Measurements from ENCODE around the gene RETN.

The RETN gene

GRCh38 chr19:7705387-7706187 is 36.7 kb downstream of the RETN start:
- DNase-seq (ENCODE audit: low read depth, low spot score) = peak; percentile 43

GRCh38 chr19:7706188-7706954 is 37.5 kb downstream of the RETN start:
- no peak for DNase-seq (ENCODE audit: low read depth, low spot score)

DNA sequence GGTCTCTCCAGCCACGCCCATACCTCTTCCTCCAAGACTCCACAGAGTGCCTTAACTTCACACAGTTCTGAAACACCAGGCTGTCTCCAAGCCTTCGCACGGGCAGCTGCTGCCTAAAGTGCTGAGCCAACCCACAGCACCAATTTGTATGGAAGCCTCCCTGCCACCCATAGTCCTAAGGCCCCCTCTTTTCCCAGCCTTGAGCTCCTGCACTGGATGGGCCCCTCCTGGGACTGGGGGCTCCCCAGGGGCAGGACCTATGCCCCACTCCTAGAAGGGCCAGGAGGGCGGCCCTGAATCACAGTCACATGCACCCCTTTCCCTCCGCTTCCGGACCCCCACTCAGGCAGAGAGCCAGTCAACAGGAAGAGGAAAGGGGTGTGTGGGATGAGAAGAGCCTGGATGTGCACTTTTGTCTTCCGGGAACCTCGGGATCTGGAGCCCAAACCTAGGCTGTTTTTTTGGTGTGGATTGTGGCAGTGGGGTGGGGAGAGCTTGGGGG is 38.2 kb downstream of the RETN start:
- DNase-seq (ENCODE audit: low read depth, low spot score) = no peak

DNA sequence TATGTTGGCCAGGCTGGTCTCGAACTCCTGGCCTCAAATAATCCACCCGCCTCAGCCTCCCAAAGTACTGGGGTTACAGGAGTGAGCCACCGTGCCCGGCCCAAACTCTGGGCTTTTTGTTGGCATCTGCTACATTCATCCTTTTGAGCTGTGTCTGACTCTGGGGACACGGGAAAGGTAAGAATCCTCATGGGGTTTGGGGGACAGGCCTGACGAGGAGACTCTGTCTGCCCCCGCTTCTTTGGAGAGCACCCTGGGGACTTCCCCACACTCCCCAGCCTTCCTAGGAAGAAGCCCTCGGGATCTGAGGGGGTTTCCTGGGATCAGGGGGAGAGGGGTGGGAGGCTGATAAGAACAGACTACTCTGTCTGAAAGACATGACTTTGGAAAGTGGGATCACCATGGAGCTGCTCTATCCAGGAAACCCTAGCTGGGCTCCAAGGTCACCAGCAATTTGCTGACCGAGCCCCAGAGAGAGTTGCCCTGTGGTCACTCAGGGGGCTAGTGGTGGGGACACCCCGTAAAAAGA is 41.1 kb downstream of the RETN start:
- no peak for DNase-seq (ENCODE audit: low read depth, low spot score)

DNA sequence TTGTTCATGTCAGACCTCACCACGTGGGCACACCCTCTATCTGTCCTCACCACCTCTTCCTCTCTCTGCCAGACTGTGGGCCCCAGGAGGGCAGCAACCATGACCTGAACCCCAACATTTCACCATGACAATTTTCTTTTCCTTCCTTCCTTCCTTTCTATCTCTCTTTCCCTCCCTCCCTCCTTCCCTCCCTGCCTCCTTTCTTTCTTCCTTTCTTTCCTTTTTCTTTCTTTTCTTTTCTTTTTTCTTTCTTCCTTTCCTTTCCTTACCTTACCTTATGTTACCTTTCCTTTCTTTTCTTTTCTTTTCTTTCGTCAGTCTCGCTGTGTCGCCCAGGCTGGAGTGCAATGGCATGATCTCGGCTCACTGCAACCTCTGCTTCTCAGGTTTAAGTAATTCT is 41.8 kb downstream of the RETN start:
- DNase-seq (ENCODE audit: low read depth, low spot score) = no peak

DNA sequence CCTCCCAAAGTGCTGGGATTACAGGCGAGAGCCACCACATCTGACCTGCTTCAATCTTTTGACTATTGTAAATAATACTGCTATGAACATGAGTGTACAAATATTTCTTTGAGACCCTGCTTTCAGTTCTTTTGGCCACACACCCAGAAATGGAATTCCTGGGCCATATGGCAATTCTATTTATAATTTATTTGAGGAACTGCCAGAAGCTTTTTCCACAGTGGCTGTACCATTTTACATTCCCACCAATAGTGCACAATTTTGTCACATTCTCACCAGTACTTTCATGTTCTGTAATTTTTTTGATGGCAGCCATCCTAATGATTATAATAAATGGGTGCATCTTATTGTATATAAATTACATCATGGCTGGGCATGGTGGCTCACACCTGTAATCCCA is 46.8 kb downstream of the RETN start:
- no peak for DNase-seq (ENCODE audit: low read depth, low spot score)

DNA sequence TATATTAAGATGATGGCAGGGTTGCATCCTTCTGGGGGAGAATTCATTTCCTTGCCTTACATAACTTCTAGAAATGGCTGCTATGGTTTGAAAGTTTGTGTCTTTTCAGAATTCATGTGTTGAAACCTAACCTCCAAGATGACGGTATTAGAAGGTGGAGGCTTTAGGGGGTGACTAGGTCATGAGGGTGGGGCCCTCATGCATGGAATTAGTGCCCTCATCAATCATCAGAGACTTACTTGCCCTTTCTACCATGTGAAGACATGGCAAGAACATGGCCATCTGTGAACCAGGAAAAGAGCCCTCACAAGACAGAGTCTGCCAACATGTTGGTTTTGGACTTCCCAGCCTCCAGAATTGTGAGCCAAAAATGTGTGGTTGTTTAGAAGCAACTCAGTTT is 47.9 kb downstream of the RETN start:
- no peak for DNase-seq (ENCODE audit: low read depth, low spot score)

GRCh38 chr19:7718668-7719067 is 49.8 kb downstream of the RETN start:
- DNase-seq (ENCODE audit: low read depth, low spot score) = no peak
